HCT116 (cell line): ENCODE results near the gene ST3GAL3.

Experiments used
- CTCF ChIP-seq, 3 experiments: fragments of 200-600 bp in 1 of 3; sonication (generic) in 1 of 3; IDR thresholded peaks in 2 of 3; conservative IDR thresholded peaks in 1 of 3; 2 replicates each; pipeline ENCODE4 v1.5.1; 2012 to 2017; ENCODE audit warnings: low read depth in 2 of 3, low read length in 2 of 3, antibody characterized with exemption in 1 of 3, borderline replicate concordance in 1 of 3, control low read depth in 1 of 3, mild to moderate bottlenecking in 1 of 3, mixed read lengths in 1 of 3, mixed run types in 1 of 3, moderate library complexity in 1 of 3; ENCODE audit not compliant: insufficient read depth in 1 of 3
- POLR2A ChIP-seq: IDR thresholded peaks from 2 replicates; pipeline ENCODE4 v1.7.0; 2011; ENCODE audit warnings: borderline replicate concordance; ENCODE audit not compliant: insufficient read depth, insufficient read length; ENCODE audit errors: extremely low read depth
- POLR2AphosphoS5 ChIP-seq: IDR thresholded peaks from 2 replicates; pipeline ENCODE4 v1.6.1; 2011; ENCODE audit warnings: mild to moderate bottlenecking, low read depth, low read length, moderate library complexity
- RAD21 ChIP-seq: IDR thresholded peaks from 2 replicates; pipeline ENCODE4 v1.6.1; 2012; ENCODE audit warnings: low read depth, mild to moderate bottlenecking

GRCh38 chr1:43954036-43954435 lies 246.7 kb downstream of the ST3GAL3 start:
- TF ChIP-seq CTCF (IDR thresholded peaks at IDR 0.05 in 2 of 3, conservative IDR thresholded peaks at IDR 0.05 in 1 of 3; ENCODE audit: borderline replicate concordance in 1 of 3, insufficient read depth in 1 of 3, low read depth in 2 of 3, low read length in 2 of 3) (no peak), POLR2AphosphoS5 (no peak), POLR2A (no peak), RAD21 (no peak)
